Cardiac muscle cell (in vitro differentiated cells and primary cell): ENCODE results near the gene NCKAP5L. TPM values are rescaled to one million over a fixed set of nuclear protein-coding genes. Genes with fewer than 3 reads are reported as not detected.

Source experiments
- DNase-seq, 2 donors: peaks; one replicate each; pipeline versions ENCODE4 v3.0.0 to v3.0.0-alpha.2; 2010 to 2017; ENCODE audit warnings: low read depth in 1 of 2, low spot score in 1 of 2
- H3K27ac ChIP-seq: fragments of 200-600 bp; sonication (generic); 2 replicates; pipeline ENCODE4 v1.5.1; 2016
- H3K27me3 ChIP-seq: fragments of 200-600 bp; sonication (generic); 2 replicates; pipeline ENCODE4 v1.6.0; 2016; ENCODE audit warnings: control low read depth
- H3K36me3 ChIP-seq: fragments of 200-600 bp; sonication (generic); 2 replicates; pipeline ENCODE4 v1.5.1; 2016; ENCODE audit warnings: control low read depth
- H3K4me1 ChIP-seq: fragments of 200-600 bp; sonication (generic); 2 replicates; pipeline ENCODE4 v1.8.1; 2017; ENCODE audit warnings: low read depth, mild to moderate bottlenecking, mixed run types
- H3K4me3 ChIP-seq: fragments of 200-600 bp; sonication (generic); 2 replicates; pipeline ENCODE4 v1.5.1; 2016; ENCODE audit warnings: mild to moderate bottlenecking
- H3K9me3 ChIP-seq: fragments of 200-600 bp; sonication (generic); 2 replicates; pipeline ENCODE4 v1.5.1; 2017; ENCODE audit warnings: low read depth, mild to moderate bottlenecking, control low read depth
- polyA plus RNA-seq: library from polyadenylated mRNA; unstranded; fragments of >200 nt; fragmentation: Nextera tagmentation; extraction: Ambion mirVana; gene quantifications from 2 replicates; pipeline ENCODE4 v1.2.1, GENCODE V29; 2016
- total RNA-seq: library from RNA; depleted of rRNA; stranded (reverse); fragments of >200 nt; gene quantifications from 2 replicates; pipeline ENCODE4 v1.2.3, GENCODE V29; 2016
- TF ChIP-seq, protein P1 (sequence below): IDR thresholded peaks from 2 replicates; pipeline ENCODE4 v1.5.1; 2012; ENCODE audit warnings: low read depth, mild to moderate bottlenecking, low read length

The NCKAP5L gene
- total and polyA plus RNA-seq, 2 experiments from 2014 or later, result 32.0 to 61.1 TPM

GRCh38 chr12:49804821-49805220 lies 23.4 kb downstream of the NCKAP5L start:
- Histone ChIP-seq H3K27ac (no peak overlapping the region), H3K27me3 (no peaks in the 10 kb centered on the region), H3K36me3 (peaks cover 23% of the 10 kb centered on the region), H3K4me1 (peaks cover 23% of the 10 kb centered on the region), H3K9me3 (no peaks in the 10 kb centered on the region), H3K4me3 (no peak overlapping the region)
- TF ChIP-seq, protein P1, sequence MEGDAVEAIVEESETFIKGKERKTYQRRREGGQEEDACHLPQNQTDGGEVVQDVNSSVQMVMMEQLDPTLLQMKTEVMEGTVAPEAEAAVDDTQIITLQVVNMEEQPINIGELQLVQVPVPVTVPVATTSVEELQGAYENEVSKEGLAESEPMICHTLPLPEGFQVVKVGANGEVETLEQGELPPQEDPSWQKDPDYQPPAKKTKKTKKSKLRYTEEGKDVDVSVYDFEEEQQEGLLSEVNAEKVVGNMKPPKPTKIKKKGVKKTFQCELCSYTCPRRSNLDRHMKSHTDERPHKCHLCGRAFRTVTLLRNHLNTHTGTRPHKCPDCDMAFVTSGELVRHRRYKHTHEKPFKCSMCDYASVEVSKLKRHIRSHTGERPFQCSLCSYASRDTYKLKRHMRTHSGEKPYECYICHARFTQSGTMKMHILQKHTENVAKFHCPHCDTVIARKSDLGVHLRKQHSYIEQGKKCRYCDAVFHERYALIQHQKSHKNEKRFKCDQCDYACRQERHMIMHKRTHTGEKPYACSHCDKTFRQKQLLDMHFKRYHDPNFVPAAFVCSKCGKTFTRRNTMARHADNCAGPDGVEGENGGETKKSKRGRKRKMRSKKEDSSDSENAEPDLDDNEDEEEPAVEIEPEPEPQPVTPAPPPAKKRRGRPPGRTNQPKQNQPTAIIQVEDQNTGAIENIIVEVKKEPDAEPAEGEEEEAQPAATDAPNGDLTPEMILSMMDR, result no peak
- no peak for DNase-seq

GRCh38 chr12:49803693-49804450 lies 24.3 kb downstream of the NCKAP5L start:
- peaks cover 23% of the 10 kb centered on the region for H3K36me3 ChIP-seq
- no peak overlapping the region for H3K27ac ChIP-seq
- TF ChIP-seq, protein P1, result no peak
- peaks cover 14% of the 10 kb centered on the region for H3K4me1 ChIP-seq
- H3K9me3 ChIP-seq, result no peaks in the 10 kb centered on the region
- no peak for DNase-seq
- H3K4me3 ChIP-seq, result no peak overlapping the region
- H3K27me3 ChIP-seq, result no peaks in the 10 kb centered on the region

DNA sequence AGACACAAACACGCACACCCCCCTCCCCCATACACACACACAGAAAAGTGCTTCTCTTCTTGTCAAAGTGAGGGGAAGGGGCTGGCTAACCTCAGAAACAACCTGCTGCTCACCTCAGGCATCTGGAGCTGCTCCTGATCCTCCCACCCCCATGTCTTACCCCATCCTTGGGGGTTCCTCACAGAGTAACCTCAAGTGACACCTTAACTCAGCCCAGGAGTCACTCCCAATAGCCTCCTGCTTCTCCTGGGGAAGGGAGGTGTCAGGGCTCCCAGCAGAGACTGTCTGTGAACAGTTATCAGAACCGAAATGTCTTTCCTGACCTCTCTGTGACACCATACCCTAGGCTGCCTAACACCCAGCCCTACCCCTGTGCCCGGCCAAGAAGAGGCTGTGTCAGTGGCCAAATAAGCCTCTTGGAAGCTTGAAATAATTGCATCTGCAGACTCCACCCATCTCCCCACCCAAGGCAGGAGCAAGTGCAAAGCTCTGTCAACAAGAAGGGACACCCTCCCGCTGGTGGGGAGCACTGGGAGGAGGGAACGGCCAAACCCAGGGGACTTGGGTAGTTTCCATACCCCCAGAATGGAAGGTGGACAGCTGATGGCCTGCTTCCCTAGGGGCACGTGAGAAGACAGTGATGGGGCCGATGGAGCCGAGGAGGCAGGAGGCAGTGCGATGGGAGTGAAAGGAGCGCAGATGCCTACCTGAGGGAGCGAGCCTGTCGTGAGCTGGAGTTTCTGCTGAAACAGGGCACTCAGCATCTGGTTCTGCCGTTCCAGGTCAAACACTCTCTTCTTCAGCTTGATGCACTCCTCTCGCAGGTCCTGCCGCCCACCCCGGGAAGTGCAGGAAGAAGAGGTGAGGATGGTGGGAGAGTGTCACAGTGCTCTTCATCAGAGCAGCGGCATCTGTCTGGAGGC lies 26.8 kb downstream of the NCKAP5L start:
- no peak overlapping the region for H3K4me3 ChIP-seq
- H3K4me1 ChIP-seq, result peaks cover 6% of the 10 kb centered on the region
- no peak for DNase-seq
- no peaks in the 10 kb centered on the region for H3K27me3 ChIP-seq
- H3K36me3 ChIP-seq, result peaks cover 28% of the 10 kb centered on the region
- no peaks in the 10 kb centered on the region for H3K9me3 ChIP-seq
- H3K27ac ChIP-seq, result peak overlapping the region; percentile 45
- TF ChIP-seq, protein P1, result no peak

- no peaks in the 10 kb centered on the region for H3K9me3 ChIP-seq
- H3K27ac ChIP-seq, result peak overlapping the region; percentile 45
- peaks cover 6% of the 10 kb centered on the region for H3K4me1 ChIP-seq
- no peak overlapping the region for H3K4me3 ChIP-seq
- TF ChIP-seq, protein P1, result no peak
- peaks cover 28% of the 10 kb centered on the region for H3K36me3 ChIP-seq
- no peak for DNase-seq
- H3K27me3 ChIP-seq, result no peaks in the 10 kb centered on the region
Measured at GRCh38 chr12:49800421-49801140, 27.6 kb downstream of the NCKAP5L start.

DNA sequence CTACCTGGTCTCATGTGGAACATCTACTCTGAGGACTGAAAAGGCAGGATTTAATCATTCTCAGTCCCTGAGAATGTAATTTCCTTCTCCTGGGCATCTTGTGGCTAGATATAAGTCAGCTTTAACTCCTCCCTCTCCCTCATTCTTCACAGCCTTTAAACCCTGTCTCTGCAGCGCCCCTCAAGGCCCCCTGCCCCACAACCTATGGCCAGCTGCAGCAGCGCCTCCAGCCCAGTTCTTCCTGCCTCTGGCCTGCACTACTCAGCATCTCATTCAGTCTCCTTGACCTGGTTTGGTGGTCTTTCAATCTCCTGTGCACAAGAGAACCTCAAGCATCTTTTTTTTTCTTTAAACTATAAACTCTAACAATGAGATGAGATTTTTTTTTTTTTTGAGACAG lies 29.3 kb downstream of the NCKAP5L start:
- H3K27ac ChIP-seq, result no peak overlapping the region
- TF ChIP-seq, protein P1, result no peak
- no peak for DNase-seq
- no peak overlapping the region for H3K4me3 ChIP-seq
- no peaks in the 10 kb centered on the region for H3K27me3 ChIP-seq
- H3K9me3 ChIP-seq, result no peaks in the 10 kb centered on the region
- H3K36me3 ChIP-seq, result peaks cover 25% of the 10 kb centered on the region
- H3K4me1 ChIP-seq, result peaks cover 6% of the 10 kb centered on the region
